Measurements from ENCODE around the gene MYO1D.

Gene MYO1D

DNA sequence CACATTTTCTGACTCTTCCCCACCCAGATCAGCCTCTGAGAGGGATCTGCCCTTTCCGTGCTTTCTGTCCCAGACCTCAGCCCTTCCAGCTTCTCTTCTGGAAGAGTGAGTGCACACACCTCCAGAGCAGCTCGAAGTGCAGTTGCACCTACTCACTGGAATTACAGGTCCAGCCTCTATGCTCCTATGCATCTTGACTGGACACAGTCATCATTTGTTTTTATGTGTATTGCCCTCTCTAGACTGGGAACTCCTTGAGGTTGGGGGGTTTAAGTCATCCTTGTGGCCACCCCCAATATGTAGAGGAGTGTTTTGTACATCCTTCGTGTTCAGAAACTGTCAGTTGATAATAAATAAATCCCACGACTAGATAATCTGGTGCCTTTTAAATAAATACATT lies 308.2 kb downstream of the MYO1D start:
- DNase-seq (ENCODE audit: low spot score) = no peak

DNA sequence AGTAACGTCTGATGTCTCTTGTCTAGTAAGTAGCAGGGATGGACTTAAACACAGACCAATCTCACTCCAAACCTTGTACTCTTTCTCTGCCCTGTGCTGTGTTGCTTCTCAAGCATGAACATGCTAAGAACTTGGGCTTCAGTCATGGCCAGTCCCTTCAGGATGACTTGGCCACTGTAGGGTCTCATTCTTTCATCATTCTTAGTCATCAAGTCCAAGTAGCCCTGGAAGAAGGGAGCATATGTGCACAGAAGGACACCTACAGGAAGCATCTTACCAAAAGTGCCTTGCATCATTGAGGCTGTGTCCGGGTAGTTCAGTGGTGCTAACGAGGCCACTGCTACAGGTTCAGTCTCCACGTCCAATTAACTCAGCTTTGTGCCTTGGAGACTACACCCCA lies 309.4 kb downstream of the MYO1D start:
- DNase-seq (ENCODE audit: low spot score) = no peak

DNA sequence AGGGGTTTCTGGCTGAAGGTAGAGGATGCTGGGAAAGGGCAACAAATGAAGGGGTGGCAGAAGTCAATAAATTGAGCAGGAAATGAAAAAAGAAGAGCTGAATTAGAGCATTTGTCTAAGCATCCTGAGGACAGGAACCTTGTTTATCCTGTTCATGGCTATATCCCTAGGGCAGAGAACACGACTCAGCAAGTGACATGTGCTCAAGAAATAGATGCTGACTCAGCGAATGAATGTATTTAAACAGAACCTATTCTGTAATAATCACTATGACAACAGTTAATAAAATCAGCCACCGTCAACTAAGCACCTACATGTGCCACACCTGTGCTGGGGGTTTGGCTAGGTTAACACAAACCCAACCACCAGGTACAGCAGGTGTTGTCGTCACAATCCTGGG lies 309.8 kb downstream of the MYO1D start:
- DNase-seq (ENCODE audit: low spot score) = no peak

DNA sequence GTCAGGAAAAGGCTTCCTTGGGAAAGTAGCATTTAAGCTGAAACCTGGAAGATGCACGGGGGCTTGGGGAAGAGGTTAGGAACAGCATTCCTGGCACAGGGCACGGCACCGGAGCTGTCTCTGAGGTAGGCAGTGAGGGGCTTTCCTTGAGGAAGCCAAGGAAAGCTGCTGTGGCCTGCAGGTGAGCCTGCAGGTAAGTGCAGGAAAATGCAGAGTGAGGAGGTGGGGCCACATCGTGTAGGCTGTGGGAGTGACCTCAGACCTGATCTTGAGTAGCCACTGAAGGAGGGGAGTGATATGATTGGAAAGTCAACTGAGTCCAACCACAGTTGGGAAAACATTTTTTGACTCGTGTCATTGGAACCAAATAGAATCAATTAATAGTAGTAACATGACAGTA lies 310.6 kb downstream of the MYO1D start:
- no peak for DNase-seq (ENCODE audit: low spot score)

DNA sequence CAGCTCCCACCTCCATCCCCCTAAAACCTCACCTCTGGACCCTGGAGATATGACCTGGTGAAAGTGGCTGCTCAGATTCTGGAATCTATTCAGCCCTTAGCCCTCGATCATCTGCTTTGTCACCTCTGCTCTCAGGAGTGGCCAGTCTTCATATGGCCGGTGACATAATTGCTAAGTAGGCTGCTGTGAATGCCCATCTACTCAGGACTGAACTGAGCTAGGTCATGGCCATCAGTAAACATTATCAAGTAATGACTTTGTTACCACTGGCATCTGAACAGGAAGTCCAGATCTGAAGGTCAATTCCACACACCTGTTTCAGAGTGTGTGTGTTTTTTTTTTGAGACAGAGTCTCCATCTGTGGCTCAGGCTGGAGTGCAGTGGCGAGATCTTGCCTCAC lies 311.5 kb downstream of the MYO1D start:
- DNase-seq (ENCODE audit: low spot score) = no peak

DNA sequence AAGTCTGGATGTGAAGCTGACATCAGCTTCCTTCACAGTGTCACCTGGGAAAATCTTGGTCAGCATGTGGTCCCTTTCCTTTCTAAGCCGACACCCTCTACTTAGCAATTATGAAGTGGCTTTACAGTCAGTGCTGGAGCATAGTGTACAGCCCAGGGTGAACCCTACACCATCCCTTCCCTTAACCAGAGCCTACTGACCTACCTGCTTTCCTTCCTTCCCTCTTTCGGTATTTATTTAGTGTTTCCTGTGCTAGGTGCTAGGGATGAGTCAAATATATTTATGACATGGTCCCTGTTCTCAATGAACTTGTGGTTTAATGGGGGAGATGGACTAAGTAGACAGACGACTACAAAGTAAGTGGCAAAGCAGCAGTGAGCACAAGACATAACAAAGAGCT lies 312.6 kb downstream of the MYO1D start:
- DNase-seq (ENCODE audit: low spot score) = no peak

DNA sequence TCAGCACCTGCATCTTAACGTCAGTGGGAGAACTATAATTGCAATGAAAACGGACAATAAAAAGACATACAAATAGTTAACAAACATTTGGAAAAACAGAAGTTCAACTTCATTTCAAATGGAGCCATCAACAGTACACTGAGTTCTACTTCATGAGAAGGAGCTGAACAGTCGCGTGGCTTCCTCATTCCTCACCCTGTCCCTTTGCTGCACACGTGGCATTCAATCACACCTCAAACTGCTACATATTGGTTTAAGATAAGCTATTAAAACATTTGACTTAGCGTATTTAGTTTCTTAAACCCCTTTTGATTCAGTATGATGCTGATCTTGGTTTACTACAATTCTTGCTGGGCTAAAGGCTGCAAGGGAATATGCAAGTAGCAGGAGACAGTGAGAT lies 313.3 kb downstream of the MYO1D start:
- no peak for DNase-seq (ENCODE audit: low spot score)

DNA sequence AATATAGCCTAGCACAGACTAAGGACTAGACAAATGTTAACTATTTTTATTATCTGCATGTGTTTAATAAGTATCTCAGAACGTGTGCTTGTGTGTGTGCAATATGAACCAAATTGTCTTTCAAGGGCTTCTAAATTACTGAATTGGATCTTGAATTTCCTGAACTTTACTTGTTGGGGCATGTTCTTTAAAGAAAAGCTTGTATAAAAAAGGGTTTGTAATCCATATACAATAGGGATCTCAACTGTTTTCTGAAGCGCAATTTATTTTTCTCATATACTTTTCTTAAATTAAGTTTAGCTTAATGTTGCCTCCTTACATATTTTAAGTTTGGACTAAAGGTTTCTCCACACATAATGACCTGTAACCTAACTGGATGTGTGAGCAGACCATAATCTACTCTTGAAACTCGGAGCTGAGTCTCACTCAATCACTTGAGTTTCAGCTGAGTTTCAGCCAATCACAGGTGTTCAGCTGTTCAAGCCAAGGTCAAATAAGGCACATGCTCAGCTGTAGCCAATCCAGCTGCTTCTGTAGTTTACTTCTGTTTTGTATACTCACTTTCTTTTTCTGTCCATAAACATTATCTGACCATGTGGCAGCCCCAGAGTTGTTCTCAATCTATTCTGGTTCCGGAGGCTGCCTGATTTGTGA lies 317.8 kb downstream of the MYO1D start:
- no peak for DNase-seq (ENCODE audit: low spot score)

DNA sequence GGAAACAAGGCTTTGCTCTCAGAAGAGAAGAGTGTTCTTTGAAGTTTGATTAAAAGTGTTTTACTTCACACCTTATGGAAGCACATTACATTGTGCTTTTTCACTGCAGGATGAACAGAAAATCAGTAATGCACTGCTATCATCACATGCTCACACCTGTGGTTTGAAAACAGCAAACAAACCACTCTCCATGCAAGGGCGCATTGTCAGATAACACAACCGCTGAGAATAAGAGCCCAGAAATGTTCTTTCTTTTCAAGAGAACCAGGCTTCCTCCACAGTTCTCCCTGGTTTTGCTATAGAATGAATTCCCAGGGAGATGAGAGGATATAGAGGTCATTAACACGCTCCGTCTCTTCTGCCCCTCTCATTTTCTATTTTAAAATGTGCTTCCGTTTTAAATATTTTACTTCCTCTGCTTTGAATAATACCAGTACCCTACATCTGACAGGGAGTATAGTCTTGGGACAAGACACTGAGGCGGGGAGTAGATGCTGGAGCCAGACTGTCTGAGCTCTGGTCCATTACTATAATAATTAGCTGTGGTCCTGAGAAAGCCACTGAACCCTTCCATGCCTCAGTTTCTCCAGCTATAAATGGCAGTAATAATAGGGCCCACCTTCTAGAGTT lies 318.5 kb downstream of the MYO1D start:
- DNase-seq (ENCODE audit: low spot score) = no peak

DNA sequence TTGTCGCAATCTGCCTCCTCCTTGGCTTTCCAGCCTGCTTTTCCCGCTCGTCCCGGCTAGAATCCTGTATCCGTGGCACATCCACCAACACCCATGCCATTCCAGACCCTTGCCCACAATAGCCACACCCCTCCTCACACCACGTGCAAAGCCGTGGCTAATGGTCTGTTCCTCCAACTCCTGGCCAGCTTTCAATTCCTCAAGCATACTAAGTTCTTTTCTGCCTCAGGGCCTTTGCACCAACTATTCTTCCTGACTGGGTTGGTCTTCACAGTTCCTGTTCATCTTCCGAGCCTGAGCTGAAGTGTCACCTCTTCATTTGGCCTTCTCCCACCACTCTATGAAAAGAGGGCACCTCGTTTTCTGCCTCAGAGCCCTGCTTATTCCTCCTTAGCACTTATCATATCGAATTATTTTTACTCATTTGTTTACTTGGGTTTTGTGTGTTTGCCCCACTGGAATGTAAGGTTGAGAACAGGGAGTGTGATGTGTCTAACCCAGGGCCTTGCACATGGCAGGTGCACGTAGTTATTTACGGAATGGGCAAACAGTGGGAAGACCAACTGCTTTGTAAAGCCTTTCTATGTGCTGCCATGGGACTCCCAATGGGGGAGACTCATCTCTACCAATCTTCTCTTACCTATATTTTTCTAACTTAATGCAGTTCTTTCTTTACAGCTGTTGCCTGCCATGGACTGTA lies 321.2 kb downstream of the MYO1D start:
- no peak for DNase-seq (ENCODE audit: low spot score)

DNA sequence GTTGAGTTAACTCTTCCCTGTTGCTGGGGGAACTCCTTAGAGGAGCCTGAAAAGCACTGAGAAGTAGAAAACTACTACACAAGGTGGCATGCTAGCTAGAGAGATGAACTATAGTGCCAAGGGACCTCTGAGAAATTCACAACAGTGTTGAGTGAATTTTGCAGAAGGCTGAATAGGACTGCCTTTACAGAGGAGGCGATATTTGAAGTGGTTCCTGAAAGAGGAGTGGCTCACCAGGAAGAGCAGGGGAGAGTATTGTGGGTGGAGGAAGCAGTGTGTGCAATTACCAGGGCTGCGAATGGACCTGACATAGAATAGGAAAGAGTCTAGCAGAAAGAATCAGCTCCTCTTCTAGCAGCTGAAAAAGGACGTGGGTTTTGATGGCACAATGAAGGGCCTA lies 323.8 kb downstream of the MYO1D start:
- no peak for DNase-seq (ENCODE audit: low spot score)

DNA sequence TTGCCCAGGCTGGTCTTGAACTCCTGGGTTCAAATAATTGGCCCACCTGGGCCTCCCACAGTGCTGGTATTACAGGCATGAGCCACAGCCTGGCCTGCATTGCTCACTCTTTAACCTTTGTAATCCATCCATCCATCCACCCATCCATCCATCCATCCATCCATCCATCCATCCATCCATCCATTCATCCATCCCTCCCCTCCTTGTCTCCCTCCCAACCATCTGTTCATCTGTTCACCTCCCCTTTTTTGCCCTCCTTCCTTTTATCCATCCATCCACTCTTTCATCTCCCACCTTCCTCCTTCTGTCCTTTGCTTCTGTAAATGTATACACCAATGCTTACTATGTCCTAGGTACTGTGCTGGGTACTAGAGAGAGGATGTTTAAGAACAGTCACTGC lies 324.6 kb downstream of the MYO1D start:
- no peak for DNase-seq (ENCODE audit: low spot score)

DNA sequence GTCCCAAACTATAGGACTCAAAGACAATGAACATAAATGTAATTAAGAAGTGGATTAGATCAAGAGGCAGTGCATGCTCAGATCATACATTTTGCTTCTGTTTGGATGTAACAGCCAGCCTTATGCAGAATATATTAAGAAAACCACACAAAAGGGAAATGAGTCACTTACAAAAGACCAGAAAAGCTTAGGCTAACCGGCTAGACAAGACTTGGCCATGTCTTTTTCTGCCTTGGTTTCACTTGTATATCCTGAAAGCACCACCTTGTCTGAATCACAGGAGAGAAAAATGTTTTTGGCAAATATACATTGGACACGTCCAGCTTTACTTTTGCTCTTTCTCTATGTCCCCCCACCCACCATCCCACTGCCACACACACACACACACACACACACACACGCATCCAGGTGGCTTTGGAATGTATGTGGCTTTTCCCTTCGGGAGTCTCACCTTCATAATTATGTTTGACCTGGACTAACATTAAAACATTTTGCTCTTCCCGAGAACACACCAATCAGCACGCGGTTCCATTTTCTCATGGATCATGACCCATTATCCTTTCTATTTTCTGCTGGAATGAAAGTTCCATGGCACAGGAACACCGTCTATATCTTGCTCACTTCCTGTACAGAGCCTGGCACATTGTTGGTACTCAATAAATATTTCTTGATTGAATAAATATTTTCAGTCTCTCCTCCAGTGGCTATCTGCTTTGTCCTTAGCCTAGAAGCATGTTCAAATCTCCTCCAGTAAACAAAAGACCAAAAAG lies 325.6 kb downstream of the MYO1D start:
- peak; percentile 39 for DNase-seq (ENCODE audit: low spot score)

DNA sequence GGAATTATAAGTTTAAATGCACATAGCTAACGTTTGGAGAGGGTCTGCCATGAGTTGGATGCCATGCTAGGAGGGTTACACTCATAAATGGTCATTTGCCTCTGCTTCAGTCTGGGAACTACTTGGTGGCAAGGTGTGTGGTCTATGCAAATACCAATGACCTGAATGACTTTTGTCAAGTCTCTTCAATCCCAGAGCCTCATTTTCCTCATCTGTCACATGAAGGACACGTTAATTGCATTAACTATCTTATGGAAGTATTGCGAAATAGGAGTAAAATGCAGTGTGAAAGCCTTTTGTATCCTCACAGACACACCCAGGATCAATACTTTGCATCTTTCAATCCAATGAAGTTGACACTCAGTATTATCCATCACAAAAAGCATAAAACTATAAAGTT lies 327.4 kb downstream of the MYO1D start:
- no peak for DNase-seq (ENCODE audit: low spot score)

DNA sequence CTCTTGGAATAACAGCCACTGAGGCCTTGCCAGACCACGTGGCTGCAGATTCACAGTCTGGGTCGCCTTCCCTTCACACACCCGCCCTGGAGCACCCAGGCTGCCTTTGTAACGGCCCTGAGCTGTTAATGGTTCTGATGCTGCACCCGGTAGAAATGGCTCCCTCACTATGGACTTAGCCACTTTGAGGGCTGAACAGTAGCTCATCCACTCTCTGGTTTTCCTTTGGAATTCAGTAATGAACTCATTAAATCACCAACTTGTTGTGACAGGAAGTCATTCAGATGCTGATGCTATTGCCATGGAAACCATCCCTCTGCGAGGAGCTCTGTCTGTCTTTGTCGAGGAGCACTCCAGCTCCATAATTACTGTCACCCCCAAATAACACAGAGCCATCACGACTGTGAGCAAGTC lies 330.9 kb downstream of the MYO1D start:
- no peak for DNase-seq (ENCODE audit: low spot score)

DNA sequence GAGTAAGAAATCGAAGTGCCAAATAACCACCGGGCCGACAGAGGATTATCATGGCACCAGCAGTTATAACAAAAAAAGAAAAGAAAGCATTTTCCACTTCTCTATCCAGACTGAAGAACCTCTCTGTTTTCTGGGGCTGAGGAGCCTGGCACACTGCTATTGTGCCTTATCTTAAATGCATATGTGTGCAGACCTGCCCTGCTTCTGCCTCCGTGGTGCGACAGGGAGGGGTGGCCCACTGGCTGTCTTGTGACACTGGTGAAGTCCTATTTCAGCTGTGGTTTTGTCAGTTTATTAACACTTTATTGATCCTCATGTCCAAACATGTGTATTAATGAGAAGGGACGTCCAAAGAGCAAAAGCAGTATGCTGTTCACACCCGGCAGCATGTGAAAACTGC lies 334.7 kb downstream of the MYO1D start:
- no peak for DNase-seq (ENCODE audit: low spot score)

DNA sequence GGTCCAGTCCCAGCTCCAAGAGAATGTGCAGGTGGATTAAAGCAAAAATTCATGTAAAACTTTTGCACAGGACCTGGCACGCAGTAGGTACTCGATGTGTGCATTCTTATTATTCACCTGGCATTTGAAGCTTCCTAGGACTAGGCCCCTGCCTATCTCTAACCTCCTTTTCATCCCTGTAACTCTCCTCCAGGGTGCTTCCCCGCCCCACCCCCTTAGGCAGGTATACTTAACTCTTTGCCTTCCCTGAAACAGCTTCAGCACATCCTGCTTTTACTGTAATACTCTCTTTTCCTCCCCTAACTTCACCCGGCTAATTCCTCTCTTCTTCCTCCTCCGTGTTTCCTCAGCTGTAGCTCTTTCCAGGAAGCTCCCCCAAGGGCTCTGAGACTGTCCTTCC lies 335.3 kb downstream of the MYO1D start:
- DNase-seq (ENCODE audit: low spot score) = no peak

DNA sequence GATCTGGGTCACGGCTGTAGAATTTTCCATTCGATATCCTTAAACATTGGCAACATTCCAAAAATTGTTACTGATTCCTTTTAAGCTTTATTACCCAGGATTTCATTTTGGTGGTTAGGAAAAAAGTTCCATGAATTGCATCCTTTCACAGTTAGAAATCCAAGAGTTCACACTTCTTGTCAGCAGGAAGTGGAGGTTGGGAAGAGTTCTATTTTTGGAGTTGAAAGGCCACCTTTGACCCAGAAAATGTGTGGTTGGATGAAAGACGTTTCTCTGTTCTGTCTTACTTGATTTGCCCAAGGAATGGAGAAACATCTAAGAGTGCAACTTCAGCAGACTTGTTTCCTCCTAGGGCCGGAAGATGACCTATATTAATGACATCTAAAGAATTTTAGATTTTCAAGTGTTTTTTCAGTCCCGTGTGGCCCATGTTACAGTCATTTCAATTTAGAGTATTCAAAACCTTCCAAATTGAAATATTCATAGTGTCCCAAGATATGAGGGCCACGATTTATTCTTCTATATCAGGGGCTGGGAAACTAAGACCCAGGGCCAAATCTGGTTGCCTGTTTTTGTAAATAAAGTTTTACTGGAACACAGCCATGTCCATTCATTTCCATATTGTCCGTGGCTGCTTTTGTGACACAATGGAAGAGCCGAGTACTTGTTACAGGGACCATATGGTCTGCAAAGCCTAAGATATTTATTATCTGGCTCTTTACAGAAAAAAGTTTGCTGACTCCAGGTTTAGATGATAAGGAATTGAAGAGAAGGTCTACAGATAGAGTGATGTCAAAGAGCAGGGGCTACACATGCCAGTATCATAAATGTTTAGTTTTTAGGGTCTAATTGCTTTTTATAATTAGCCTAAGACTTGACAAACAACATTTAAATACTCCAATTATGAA lies 339.9 kb downstream of the MYO1D start:
- peak; percentile 16 for DNase-seq (ENCODE audit: low spot score)

DNA sequence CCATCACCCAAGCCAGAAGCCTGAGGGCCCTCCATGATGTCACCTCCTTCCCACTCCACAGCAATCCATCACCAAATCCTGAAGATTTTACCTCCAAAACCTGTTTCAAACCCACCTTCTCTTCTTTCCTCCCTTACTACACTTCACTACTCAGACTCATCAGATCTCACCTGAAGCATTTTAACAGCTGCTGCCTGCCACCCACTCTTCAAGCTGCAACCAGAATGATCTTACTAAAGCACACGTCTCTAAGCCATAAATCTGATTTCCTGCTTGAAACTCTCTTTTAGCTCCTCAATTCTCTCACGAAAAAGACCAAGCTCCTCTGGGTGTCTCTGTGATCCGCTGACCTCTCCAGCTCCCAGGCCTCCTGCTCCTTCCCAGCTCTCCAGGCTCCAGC lies 343.6 kb downstream of the MYO1D start:
- no peak for DNase-seq (ENCODE audit: low spot score)

DNA sequence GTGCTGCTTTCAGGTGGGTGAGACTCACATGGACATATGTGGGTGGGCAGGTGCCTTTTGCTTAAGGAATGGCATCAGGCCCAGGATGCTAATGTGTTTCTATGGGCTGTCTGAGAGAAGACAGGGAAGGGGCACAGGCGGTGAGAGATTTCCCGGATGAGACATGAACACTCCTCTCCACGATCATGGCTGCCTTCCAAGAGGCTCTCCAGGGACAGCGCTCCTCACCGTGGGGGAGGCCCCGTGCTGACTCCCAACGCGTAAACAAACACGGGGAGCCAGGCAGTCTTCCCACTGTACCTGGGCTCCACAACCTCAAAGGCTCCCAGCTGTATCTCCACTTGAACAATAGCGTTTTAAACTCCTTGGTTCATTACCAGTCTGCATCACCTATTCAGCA lies 347.3 kb downstream of the MYO1D start:
- no peak for DNase-seq (ENCODE audit: low spot score)

DNA sequence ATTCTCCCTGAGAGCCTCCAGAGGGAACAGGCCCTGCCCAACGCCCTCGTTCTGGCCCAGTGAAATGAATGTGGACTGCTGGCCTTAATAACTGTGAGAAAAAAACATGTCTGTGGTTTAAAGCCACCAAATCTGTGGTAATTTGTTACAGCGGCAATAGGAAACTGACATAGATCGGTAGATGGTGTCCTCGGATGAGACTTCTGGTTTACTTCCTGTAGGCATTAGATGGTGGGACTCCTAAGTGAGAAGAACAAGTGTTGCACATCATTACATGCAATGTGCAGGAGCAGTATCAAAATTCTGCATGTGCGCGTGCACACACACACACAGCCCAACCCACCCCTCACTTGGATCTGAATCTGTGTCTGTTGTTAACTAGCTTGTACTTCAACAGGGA lies 348.1 kb downstream of the MYO1D start:
- no peak for DNase-seq (ENCODE audit: low spot score)

DNA sequence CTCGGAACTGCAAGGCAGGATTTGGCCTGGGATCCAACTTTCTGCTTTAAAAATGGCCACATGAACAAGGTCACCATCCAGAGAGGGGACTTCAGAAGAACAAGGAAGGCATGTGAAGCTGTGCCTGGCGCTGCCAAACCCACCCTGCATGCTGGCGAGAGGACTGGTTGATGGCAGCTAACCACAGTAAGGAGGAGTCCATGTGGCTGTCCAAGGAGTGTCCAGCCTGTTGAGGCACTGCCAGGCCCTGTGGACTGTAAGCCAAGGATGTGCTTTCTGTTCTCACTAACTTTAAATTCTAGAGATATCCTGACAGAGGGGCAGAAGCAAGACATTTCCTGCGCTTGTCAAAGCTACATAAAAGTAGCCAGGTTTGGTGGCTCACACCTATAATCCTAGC lies 349.8 kb downstream of the MYO1D start:
- DNase-seq (ENCODE audit: low spot score) = peak; percentile 30
